Activated CD8-positive, alpha-beta memory T cell treated with anti-CD3 and anti-CD28 coated beads, Interleukin-2, amount 50 U/mL, for 1 hour (primary cell): Measurements from ENCODE around the gene MARCHF9.

ENCODE experiments used
- DNase-seq: peaks from one replicate; pipeline ENCODE4 v3.0.0-alpha.2; 2020; ENCODE audit errors: extremely low read depth

The MARCHF9 gene

DNA sequence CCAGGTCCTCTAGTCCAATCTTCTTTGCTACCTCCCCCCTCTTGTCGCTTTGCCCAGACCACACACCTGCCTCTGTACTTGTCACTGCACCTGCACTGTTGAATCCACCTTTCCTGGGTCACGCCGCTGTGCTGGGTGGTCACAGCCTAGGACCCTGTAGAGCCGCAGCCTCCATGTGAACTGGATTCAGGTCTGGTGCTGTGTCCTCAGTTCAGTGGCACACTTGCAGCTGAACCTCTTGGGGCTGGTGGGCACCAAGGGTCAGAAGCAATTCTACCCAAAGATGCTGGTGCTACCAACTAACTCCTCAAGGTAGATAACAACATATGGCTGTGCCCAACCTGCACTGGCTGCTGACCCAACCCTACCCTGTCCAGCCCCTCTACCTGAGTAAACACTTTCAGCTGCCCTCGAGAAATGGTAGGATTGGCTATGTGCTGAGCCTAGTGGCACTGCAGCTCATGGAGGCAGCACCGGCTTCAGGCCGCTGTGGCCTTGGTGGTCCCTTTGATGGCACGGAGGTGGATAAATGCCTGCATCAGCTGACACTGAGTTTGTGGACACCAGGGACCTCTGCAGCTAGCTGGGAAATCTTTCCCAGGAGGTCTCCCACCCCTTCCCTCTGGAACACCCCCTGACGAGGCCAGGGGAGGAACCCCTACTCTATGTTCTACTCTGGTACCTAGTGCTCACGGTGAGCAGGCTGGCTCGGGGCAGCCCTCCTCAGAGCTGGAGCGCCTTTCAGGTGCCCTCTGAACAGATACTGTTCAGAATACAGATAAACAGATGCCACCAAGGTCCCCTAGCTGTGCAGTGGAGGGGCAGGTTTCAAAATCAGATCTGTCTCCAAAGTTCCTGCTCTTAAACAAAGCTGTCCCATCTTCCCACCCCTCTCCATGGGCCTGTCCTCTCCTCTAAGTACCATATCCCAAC is 30.6 kb upstream of the MARCHF9 start:
- no peak for DNase-seq

DNA sequence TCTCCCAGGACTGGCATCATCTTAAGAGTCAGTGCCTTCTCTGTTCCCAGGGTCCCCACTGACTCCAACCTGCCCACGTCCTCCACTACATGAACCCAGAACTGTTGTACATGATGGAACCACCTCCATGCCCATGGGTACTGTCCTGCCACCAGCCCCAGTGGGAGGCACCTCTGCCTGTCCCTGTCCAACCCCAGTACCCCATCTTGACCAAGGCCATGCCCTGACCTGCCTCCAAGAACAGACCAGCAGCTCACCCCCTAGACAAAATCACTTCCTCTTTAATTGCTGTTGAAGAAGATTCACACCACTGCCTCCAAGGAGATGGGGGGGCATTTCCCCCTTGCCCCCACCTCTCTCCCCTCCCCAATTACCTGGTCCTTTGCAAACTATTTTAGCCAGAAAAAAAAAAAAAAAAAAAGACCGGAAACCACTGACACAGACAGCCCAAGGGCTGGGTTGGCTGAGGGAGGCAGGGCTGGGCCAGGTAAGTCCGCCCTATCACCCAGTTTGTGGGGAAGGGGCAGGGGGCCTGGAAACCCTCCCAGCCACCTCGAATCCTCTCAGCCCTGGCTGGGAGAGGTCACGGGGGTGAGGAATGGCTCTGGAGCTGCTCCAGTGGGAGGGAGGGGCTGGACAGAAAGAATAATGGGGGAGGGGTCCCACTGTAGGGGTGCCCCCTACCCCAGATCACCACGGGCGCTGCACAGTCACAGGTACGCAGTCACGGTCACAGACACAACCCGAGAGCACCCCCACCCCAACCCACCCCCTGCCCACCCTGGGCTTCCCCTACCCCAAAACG is 29.8 kb upstream of the MARCHF9 start:
- DNase-seq, result no peak

DNA sequence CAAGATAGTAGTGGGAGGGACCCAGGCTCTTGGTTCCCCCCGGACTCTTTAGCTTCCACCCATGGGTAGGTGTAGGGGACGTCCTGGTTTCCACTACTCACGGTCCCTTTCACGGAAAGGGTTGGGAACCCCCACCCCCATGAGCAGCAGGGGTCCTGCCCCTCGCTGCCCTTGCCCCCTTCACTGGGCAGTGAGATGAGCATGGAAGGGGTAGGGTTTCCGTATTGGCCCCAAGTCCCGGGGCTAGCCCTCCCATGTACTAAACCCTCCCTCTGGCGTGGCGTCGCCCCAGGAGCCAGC is 29.1 kb upstream of the MARCHF9 start:
- DNase-seq, result no peak

- DNase-seq, result no peak
Observed at GRCh38 chr12:57726151-57726883, 28.6 kb upstream of the MARCHF9 start.

DNA sequence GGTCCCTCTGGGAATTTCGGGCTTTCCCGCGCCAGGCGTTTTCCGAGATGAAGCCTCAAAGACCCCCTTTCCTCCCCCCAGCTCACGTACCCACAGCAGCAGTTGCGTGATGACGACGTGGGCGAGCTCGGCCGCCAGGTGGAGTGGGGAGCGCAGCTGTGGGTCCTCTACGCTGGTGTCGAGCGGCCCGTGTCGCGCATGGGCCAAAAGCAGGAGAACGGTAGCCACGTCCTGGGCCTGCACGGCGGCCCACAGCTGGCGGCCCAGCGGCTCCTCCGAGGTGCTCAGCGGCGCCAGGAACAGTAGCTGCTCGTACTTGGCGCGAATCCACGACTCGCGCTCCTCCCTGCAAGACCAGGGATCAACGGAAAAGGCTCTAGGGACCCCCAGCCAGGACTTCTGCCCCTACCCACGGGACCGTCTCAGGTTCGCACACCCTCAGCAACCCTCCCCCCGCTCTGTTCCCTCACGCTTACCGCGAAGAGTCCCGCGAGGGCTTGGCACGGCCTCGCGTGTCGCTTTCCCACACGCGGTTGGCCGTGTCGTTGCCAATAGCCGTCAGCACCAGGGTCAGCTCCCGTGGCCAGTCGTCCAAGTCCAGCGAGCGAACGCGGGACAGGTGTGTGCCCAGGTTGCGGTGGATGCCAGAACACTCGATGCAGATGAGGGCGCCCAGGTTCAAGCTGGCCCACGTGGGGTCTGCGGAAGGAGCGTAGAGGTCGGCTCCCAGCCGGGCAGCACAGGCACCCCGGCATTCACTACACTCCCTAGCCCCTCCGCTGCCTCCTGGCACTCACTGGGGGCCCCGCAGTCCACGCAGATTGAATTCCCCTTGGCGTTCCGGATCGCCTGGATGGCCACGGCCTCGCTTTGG is 27.8 kb upstream of the MARCHF9 start:
- no peak for DNase-seq

DNA sequence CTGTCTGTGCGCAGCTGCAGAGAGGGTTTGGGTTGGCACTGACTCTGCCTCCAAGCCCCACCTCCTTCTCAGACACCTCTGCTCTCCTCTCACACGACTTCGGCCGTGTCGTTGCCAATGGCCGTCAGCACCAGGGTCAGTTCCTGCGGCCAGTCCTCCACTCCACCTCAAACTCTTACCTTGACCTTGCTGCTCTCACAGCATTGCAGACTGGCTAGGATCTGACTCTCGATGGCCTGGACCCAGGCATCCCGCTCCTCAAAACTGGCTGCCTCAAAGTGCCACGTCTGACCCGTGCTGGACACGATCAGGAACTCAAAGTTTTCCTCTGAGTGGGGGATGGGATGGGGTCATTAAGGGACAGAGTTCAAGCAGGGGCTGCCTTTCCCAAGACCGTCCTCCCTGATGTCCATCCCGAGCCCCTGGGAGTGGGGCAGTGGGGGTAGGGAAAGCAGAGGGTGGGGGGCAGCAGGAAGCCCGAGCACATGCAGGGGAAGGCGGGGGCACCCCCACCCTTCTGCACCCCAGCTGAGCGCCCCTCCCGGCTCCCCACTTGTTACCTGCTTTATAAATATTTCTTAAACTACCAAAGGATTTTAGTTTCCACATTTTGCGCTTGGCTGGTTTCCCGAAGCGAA is 27.0 kb upstream of the MARCHF9 start:
- DNase-seq, result no peak

DNA sequence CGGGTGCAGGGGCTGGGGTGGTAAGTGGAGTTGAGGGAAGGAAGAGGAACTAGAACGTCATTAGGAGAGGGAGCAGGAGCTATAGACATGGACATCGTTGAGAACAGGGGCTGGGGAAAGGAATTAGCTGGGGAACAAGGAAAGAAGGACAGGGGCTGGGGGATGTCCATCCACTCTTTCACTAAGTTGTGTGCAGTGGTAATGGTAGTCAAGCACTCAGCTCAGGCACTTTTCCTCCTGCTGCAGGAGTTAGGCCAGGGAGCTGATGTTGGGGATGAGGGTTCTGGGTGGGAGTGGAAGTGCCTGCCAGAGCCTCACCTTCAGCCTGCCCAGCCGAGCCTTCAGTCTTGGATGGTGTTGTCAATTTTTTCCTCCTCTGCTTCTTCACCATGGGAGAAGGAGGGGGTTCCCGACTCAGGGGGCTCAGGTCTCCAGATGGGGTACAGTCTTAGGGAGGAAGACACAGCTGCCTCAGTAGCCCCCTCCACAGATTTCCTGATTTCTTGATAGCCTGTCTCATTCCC is 25.5 kb upstream of the MARCHF9 start:
- no peak for DNase-seq

DNA sequence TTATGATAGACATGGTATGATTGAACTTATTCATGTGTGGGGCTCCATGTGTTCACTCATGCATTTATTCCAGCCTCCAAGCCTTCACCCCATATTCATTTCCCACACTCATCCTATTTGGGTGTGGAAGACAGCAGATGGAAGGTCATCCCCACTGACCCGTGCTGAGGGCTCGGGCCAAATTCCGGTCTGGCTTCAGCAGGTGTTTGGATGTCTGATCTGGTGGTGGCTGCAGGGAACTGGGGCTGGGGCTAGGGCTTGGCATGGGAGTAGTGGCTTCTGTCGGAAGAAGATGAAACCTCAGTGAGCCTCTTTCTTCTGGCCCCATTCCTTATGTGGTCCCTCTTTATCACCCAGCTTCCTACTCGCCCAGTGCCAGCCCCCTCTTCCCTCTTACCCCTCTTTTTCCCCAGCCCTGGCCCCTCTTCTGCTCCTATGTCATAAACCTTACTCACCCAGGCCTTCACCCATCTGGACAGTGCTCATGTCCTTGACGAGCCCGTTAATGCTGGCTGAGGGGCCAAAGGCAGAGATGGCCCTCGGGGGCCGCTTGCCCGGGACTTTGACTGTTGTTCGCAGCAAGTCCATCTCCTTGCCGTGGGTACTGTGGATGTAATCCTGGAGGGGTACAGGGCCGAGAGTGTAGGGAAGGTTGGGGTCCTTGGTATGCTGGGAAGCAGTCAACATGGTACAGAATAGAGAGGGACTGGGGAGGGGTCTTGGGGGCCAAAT is 24.4 kb upstream of the MARCHF9 start:
- no peak for DNase-seq

- no peak for DNase-seq
Observed at GRCh38 chr12:57731411-57732080, 23.4 kb upstream of the MARCHF9 start.

DNA sequence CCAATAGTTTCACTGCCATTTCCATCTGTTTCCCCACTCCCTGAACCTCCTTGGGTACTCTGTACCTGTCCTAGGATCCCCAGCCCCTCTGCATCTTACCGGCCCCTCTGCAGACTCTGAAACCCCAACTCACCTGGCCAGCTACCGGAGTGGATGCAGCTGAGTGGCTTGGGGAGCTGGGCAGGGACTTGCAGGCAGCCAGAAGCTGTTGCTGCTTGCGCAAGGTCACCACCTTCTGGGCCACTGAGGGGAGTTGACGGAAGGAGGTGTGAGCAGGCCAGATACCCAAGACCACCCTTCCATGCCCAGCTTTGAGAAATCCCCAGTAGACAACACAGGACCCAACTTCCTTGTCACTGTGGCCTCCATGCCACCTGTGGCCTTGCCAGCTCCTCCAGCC is 22.6 kb upstream of the MARCHF9 start:
- DNase-seq, result no peak

DNA sequence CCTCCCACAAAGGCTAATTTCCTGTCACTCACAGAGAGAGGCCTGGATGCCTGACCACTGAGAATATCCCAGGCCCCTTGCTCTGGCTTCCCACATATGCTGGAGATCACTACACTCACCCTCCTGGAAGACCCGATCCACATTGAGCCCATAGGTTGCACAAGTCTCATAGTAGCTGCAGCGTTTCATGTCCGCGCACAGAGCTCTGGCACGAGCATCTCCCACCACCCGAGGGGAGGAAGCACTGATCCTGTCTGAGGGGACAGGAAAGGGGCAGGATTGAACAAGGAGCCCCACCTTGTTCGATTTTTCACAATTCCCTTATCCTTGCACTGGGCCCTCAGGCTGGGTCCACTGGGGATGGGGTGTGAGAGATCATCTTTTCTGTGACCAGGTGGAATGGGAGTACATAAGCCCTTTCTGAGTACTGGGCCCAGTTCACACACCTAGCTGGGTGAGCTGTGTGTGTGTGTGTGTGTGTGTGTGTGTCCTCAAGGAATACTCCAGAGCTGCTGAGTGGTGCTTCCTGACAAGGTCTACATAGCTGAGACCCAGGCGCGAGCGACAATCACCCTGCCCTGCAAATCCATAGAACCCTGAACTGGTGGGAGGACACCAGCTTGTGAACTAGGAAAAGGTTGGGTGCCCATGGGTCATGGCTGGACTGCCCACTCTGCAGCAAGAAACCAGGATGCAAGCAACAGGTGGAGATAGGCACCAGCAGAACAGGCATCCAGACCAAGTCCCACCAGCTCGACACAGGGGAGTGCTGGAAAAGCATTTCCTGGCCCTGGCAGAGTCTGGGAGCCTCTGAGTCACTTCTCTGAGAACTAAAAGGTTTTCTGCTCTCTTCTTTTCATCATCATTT is 21.9 kb upstream of the MARCHF9 start:
- no peak for DNase-seq

DNA sequence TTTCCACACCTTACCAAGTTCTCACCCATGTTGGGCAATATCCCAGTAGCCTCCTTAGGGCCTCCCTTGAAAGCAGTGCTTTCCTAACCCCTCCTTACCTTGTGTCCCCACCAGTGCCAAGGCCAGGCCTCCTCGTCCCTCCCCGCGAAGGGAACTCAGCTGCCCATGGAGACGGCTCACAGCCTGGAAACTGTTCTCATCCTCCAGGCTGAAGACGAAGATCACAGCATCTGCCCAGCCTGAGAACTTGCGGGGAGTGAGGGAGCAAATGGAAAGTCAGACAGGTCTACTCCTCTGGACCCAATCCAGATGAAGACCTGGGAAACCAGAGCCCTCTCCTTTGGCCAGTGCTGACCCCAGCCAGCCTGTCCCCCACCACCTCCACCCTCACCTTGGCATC is 21.0 kb upstream of the MARCHF9 start:
- no peak for DNase-seq

- DNase-seq, result no peak
Observed at GRCh38 chr12:57734591-57734990, 20.3 kb upstream of the MARCHF9 start.

- no peak for DNase-seq
Observed at GRCh38 chr12:57735198-57735855, 19.6 kb upstream of the MARCHF9 start.

- no peak for DNase-seq
Observed at GRCh38 chr12:57735952-57736740, 18.8 kb upstream of the MARCHF9 start.

- DNase-seq, result no peak
Observed at GRCh38 chr12:57736741-57737466, 18.0 kb upstream of the MARCHF9 start.
